NCI-H82 treated with DMSO at 0.1 percent for 48 hours (cell line): ENCODE measurements around the gene TRAK1.
"Not testable (repeated sequence)": the region's sequence is repeated elsewhere in the genome, so short reads cannot be mapped to it uniquely, and the experiment has no call there.

Experiments used
- DNase-seq: peaks from one replicate; lab custom pipeline; 2025; ENCODE audit not compliant: unreplicated experiment; lab: John Stamatoyannopoulos, UW

The TRAK1 gene, protein sequence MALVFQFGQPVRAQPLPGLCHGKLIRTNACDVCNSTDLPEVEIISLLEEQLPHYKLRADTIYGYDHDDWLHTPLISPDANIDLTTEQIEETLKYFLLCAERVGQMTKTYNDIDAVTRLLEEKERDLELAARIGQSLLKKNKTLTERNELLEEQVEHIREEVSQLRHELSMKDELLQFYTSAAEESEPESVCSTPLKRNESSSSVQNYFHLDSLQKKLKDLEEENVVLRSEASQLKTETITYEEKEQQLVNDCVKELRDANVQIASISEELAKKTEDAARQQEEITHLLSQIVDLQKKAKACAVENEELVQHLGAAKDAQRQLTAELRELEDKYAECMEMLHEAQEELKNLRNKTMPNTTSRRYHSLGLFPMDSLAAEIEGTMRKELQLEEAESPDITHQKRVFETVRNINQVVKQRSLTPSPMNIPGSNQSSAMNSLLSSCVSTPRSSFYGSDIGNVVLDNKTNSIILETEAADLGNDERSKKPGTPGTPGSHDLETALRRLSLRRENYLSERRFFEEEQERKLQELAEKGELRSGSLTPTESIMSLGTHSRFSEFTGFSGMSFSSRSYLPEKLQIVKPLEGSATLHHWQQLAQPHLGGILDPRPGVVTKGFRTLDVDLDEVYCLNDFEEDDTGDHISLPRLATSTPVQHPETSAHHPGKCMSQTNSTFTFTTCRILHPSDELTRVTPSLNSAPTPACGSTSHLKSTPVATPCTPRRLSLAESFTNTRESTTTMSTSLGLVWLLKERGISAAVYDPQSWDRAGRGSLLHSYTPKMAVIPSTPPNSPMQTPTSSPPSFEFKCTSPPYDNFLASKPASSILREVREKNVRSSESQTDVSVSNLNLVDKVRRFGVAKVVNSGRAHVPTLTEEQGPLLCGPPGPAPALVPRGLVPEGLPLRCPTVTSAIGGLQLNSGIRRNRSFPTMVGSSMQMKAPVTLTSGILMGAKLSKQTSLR

DNA sequence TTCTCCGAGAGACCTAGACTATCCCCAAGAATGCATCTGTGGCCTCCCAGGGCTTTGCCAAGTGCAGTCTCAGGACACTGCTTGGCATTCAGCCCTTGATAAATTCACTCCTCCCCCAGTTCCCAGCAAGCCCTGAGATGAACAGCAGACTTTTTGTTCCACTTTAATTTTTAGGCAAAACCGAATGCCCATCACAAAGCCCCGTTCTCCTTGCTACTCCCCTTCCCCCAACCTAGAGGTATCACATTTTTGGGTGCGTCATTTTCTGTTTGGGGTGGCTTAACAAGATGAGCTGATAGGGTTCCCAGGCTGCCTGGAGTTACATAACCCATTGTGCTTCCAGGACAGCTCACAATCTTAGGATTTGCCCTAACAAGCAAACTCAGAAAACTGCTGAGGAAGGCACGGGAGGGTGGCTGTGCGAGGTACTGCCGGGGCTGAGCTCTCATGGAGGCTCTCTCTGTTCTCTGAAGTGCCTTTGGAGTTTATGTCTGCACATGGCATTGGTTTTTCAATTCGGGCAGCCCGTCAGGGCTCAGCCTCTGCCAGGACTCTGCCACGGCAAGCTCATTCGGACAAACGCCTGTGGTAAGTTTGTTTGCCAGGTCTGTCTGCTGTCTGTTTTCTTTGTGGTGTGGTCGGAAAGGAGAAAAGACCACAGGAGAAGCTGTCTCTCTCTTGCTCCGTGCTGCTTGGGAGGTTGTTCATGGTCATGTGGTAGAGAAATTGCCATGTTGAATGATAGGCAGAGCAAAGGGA lies at the start of gene TRAK1:
Gene TRAK1, plus strand, starts transcription at position 385 of the 759 bp plus-strand sequence. Its CDS starts 113 bp downstream, at position 498.
- DNase-seq = no peak

DNA sequence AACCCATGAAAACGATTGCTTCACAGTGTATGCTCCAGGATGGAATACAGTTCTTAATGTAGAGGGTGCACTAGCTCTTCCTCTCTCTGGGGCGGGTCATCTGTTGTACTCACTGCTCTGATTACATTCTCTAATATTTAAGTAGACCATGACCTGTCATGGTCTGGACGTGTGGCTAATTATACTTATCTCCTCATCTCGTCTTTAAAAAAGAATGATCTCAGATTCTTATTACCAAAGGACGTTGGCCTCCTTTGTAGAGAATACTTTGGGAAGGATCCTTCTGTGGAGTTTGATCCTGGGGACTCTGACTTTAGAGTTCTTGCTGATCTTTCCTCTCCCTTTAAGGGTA lies 48.4 kb upstream of the TRAK1 start:
- peak; percentile 76 for DNase-seq

DNA sequence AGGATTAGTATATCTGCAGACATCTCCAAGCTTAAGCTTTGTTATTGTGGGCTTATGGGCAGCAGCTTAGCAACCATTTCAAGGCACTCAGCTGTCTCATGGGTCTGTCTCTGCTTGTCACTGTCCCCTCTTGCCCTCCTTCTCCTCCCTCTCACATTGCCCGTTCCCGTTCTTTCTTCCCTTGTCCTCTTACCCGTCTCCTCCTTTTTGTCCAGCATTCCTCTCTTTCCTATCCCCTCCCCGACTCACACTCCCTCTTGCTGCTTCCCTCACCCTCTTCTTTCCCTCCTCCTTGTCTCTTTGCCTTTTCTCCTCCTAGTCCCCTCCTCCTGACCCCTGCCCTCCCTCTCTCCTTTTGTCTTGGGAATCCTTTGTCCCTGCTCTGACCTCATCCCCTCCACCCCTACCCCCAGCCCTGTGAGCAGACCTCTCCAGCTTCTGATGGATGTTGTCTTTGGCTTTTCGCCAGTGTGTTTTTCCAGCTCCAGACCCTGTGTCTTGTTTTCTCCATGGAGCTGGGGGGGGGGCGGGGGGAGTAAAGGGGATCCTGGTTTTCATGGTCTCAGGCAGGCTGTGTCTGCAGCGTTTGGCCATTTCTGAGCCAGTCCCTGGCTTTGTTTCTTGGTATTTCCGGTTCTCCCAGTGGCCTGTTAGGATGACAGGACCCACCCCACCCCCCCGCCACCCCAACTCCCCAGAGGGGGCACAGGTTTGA lies 47.9 kb upstream of the TRAK1 start:
- DNase-seq = peak; percentile 76

DNA sequence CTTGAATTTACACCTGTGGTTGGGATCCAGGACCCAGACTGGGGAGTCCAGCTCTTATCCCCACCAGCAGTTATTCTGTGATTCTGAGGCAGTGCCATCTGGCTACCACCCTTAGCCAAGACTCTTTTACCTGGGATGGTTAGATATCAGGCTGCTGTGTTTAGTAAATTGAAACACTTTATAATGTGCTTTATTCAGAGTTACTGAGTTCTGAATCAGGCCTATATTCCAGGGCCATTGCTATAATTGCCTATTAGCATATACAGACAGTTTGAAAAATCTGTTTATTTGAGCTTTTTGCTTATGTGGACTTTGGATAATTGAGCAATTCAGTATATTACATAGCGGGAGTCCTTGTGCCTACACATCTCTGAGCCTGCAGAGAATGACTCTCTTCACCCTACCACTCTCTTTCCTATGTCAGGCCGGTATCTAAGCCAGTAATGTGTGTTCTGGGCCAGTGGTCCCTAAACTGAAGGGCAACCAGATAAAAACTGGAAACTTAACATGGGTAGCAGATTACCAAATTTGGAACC lies 45.4 kb upstream of the TRAK1 start:
- no peak for DNase-seq

DNA sequence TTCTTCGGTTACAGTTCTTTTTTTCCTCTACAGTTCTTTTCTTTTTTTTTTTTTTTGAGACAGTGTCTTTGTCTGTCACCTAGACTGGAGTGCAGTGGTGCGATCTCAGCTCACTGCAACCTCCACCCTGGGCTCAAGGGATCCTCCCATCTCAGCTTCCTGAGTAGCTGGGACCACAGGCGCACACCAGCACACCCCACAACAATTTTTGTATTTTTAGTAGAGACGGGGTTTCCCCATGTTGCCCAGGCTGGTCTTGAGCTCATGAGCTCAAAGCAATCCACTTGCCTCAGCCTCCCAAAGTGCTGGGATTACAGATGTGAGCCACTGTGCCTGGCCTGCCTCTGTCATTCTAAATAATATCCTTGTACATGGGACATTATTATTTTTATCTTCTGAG lies 42.6 kb upstream of the TRAK1 start:
- not testable (repeated sequence) for DNase-seq

DNA sequence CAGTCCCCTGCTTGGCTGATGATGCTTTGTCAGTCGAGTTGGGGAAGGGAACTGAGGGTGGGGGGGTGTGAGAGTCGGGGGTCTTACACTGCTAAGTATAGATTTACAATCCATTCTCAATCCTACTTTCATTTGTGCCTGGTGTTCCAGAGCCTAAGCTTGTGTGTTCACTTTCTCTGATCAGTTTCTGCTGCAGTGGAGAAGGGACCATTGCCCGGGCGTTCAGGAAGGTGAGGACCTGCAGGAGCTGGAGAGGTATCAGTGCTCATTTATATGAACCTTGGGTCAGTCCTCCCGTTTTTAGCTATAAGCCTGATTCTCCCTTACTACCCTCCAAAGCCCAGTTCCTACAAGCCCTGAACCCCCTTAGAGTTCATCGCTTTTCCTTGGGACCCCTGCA lies 41.0 kb upstream of the TRAK1 start:
- DNase-seq = no peak

DNA sequence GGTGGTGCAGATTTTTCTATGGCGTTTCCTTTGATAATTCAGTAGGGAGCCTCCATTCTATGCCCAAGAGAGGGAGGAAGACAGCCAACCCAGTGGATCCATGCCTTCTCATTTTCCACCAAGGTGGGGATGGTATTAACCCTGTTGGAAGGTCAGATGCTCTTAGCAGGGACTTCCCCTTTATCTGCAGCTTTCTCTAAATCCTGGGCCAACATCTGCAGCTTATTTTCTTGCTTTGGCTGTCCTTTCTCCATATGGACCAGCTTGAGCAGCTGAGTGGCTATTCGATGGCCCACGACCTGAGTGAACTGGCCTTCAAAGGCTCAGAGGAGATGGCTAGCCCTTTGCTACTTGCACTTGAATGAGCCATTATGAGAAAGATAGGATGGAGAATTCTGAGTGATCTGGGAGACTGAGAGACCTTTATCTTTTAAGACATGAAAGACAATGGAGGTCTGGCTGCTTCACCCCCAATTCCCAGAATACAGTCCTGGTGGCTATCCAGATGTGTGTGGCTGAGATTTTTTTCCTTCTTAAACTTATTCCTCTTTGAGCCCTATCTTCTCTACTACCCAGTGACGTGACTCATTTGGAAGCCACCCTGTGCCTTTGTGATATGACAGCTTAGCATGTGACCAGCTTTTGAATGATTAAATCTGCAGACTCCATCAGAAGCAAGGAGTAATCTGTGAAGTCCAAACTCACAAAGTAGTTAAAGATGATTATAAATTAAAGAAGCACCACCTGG lies 39.6 kb upstream of the TRAK1 start:
- peak; percentile 26 for DNase-seq

DNA sequence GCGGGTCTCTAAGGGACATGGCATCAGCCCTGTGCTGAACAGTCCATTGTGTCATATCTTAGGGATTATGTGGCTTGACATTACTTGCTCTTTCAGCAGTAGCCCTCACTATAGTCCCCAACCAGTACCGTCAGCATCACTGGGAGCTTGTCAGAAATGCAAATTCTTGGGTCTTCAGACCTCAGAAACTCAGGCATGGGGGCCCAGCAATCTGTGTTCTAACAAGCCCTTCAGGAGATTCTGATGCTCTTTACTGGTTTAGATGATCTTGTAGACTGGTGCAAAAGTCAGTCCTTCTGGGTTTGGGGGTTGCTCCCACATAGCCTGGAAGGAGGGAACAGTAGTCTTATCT lies 39.0 kb upstream of the TRAK1 start:
- DNase-seq = no peak

DNA sequence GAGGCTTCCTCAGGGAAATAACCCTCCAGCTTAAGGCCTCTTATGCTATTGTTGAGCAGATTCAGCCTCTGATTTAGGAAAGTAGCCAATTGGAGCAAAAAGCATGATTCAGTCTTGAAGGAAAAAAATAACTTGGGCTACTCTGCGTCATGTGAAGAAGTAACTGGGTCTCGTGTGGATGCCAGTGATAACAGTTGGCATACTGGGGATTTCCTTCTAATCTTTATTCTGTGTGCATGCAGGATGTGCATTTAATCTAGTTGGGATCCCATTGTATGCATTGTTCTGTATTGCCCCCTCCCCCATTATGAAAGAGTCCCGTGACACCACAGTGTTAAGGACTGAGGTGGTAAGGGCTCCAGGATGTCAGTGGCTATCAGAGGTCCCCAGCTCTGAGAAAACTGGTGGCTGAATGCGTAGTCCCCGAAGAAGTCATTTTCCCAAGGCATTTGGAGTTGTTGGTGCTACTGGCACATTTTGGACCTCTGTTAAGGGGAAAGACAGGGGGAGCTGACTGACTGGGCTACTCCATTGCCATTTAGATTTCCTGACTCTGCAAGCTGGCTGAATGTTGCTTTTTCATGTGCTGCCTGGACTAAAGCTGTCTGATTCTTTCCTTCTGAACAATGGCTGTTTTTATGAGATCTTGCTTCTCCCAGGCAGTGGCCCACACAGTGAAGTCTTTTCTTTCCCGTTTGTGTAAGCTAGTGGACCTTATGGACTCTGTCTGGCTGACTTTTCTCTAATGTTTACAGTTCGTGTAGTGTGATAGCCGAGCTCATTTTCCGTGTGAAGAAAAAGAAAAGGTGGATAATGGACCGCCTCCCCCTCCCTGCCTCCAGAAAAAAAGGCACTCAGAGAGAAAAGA lies 38.4 kb upstream of the TRAK1 start:
- no peak for DNase-seq

DNA sequence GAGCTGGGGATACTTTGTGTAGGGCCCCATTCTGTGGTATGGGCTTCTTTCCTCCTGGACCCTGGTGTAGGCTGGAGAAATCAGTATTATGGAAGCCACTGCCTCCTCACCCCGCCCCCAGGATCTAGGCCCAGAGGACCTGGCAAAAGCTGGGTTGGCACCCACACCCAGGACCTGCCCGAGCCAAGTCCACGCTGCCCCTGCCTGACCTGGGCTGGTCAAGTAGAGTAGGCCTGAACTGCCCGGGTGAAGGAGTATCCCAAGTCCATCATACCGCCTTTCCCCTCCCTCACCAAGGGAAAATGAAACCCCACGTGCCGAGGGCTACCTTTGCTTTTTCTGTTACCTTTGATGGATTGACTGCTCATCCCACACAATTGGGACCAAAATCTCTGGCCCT lies 37.7 kb upstream of the TRAK1 start:
- no peak for DNase-seq

DNA sequence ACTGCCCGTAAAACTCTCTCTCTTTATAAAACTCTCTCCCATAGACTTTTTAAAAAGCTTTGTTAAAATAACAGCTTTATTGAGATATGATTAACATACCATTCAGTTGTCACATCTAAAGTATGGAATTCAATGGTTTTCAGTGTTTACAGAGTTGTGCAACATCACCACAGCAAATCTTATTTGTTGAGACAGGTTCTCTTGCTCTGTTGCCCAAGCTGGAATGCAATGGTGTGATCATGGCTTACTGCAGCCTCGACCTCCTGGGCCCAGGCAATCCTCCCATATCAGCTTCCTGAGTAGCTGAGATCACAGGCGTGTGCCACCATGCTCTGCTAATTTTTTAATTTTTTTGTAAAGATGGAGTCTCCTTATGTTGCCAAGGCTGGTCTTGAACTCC lies 35.9 kb upstream of the TRAK1 start:
- DNase-seq = no peak

DNA sequence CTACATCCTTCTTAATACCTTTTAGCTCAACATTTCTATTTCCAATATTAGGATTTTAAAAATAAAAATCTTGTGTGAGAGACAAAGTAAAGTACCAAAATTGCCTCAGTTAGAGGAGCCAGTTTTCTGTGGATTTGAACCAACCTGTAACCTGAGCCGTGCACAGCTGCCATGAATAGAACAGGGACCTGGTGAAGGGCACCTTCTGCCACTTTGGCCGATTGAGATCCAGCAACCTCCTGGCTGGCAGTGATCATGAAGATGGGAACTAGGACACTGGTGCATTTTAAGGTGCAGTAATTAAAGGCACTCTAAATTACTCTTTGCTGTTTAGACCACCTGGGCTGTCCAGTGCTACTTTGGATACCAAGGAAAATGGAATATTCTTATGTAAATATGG lies 34.3 kb upstream of the TRAK1 start:
- DNase-seq = no peak

DNA sequence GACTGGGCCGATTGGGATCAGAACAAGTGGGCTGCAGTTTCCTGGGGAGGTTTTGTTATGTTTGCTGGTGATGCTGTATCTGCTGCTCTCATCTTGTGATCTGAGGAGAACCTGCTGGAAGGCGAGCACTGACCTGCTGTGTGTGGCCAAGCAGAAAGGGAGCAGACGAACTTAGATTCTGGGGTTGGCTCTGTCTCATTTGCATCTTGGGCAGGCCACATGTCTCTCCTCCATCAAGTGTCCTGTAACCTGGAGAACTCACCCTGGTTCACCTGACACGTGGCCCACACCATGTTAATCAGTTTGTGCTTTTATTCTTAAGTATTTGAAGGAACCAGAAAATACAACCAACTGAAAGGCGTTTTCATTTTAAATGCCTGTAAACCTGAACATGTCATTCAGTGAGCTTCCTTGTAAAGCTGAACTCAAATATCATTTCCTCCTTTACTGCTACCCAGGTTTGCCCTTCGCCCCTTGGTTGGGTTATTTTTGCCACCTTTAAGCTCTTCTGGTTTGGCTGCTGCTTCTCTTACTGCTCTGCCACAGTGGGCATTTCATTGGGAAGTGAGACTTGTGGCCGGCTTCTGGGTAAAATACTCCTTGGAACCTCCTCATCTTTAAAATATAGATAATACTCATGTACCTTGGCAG lies 33.5 kb upstream of the TRAK1 start:
- no peak for DNase-seq

DNA sequence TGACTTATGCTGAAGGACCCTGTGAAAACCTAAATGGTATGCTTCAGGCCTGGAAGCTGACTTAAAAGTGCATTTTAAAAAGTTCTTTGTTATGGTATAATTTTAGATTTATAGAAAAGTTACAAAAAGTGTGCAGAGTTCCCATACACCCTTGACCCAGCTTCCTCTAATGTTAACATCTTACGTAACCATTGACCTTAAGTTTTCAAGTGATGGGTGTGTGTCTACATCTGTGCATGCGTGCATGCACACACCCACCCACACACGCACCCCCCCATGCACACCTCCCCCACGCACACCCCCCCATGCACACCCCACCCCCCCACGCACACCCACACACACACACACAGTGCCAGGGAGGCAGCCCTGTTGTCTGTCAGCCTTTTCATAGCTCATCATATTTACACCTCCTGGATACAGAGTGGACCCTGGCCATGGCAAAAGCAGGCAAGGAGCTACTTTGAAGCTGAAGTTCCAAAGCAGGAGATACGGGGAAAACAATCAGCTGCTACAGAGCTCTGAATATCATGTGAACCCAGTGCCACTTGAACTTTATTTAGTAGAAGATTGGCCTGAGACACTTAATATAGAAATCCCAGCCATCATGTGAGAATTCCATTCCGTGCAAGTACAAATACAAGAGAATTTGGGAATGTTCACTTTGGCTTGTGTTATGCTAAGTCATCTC lies 30.0 kb upstream of the TRAK1 start:
- DNase-seq = no peak

DNA sequence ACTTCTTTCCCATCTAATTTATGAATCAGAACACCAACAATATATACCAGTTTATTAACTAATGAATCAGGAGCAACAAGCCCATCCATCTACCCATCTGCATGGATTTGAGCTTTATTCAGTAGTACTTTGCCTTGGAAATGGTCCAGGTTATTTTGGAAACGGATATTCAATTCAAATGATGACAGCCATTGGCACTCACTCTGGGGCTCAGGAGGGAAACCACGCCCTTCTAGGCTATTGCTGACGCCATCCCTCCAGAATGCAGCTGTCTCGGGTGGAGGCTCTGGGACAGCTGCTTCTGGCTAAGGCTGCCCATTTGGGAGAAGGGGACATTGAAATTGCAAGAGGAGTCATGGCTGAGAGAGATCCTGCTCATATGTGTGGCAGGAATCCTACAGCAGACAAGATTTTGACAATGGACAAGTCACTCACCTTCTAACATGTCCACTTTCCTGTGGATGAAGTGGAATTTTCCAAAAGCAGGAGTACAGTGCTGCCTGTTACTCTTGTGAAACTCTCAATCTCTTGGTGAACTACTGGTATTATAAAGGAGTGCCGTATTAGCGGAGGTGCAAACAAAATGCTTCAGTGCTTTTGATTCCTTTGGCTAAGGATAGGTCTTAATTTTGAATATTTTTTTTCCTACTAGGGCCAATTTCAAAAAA lies 29.3 kb upstream of the TRAK1 start:
- no peak for DNase-seq

DNA sequence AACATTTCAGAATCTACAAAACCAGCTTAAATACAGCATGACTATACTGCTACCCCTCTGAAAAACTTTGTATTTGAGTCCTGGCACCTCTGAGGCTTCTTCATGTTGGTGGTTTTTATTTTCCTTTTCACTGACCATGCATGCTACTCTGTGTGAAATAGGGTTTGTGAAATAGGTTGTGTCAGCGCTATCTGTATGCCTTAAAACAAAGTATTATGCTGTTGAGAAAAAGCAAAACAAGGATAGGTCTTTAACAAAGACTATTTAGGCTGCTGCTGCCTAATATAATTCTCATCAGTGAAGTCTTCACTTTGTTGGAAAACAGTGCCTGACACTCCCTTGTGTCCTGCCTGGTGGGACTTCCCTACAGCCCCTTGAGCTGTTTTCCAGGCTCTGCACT lies 28.7 kb upstream of the TRAK1 start:
- no peak for DNase-seq

DNA sequence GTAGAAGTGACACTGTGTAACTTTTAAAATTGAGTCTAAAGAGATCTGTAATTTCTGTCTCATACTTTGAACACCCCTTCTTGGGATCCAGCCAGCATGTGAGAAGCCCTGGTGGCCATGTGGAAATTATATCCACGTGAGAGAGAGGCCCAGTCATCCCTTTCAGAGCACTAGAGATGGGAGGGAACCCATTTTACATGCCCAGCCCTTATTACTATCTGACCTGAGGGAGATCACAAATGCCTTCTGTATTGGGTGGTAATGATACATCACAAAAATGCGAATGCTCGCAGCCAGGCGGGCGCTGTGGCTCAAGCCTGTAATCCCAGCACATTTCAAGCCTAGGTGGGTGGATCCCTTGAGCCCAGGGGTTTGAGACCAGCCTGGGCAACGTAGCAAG lies 27.3 kb upstream of the TRAK1 start:
- DNase-seq = no peak
